Measurements from ENCODE around the gene SYNGR2.

GRCh38 chr17:78129351-78130089, 38.9 kb upstream of the SYNGR2 start:
- no peak for TF ChIP-seq ZNF274 (IDR thresholded peaks at IDR 0.05; ENCODE audit: low read depth, low read length)
- TF ChIP-seq YY1 (IDR thresholded peaks at IDR 0.05; ENCODE audit: insufficient read depth, insufficient read length), result no peak
- no peak for TF ChIP-seq SUZ12 (IDR thresholded peaks at IDR 0.05; ENCODE audit: extremely low read depth, insufficient read depth, insufficient read length)

All from NT2/D1 (cell line).